ENCODE measurements around the gene CACNG5.

GRCh38 chr17:66789093-66789492, 45.8 kb upstream of the CACNG5 start:
- TF ChIP-seq POLR2AphosphoS5 (IDR thresholded peaks at IDR 0.05): no peak
- no peak for TF ChIP-seq CTCF (IDR thresholded peaks at IDR 0.05)
